SK-N-DZ (cell line): ENCODE results near the gene CCNF.

Experiments
- DNase-seq: peaks from one replicate; pipeline ENCODE4 v3.0.0-alpha.2; 2015; ENCODE audit warnings: low spot score

The CCNF gene

DNA sequence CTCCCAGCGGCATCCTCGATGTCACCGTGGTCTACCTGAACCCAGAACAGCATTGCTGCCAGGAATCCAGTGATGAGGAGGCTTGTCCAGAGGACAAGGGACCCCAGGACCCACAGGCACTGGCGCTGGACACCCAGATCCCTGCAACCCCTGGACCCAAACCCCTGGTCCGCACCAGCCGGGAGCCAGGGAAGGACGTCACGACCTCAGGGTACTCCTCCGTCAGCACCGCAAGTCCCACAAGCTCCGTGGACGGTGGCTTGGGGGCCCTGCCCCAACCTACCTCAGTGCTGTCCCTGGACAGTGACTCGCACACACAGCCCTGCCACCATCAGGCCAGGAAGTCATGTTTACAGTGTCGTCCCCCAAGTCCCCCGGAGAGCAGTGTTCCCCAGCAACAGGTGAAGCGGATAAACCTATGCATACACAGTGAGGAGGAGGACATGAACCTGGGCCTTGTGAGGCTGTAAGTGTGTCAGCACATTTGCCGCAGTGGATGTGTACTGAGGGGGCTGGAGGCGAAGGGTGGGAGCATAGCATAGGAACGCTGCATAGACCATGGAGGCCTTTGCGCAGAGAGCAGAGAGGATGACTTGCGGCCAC lies 27.4 kb downstream of the CCNF start:
- DNase-seq = no peak

GRCh38 chr16:2457267-2457666 lies 28.0 kb downstream of the CCNF start:
- no peak for DNase-seq

DNA sequence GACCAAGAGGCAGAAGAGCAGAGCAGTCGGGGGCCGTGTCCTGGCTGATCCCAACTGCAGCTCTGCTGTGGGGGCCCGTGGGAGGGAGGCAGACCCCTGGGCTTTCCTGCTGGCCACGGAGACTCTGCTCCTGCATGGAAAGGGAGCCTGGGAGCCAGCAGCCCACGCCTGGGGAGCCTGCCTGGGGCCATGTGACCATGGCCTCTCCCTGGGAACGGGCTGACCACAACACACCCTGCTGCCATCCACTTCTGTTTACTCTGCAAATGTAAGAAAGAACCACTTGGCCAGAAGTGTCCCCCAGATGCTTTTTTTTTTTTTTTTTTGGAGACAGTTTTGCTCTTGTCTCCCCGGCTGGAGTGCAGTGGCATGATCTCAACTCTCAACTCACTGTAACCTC lies 28.7 kb downstream of the CCNF start:
- no peak for DNase-seq

GRCh38 chr16:2458887-2459646 lies 29.8 kb downstream of the CCNF start:
- DNase-seq = no peak

DNA sequence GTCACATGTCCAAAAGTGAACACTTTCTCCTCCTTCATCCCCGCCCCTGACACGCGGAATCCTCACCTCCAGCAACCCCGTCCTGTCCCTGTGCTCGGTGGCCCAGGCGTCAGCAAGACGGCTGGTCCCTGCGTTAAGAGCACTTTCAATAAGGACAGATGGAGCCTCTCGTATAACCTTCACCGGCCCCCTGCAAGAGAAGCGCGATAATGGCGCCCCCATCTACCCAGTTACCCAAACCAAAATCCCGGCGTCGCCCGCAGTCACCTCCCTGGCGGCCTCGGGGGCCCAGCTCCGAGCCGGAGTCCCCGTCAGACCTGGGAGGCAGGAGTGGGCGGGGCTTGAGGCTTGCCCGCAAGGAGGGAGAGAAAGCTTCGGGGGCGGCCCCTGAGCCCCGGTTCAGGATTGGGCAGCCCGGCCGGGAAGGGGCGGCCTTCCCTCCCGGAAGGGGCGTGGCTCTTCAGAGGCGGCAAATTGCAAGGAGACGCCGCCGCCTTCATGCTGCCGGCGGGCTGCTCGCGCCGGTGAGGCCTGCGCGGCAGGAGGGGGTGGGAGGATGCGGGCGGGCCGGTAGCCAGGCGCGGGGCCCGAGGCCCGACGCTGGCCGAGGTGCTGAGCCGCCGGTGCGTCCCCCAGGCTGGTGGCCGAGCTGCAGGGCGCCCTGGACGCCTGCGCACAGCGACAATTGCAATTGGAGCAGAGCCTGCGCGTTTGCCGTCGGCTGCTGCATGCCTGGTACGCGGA lies 30.6 kb downstream of the CCNF start, which contains the start of gene TEDC2:
TSS of gene TEDC2 (plus strand) at position 463 of the 744 bp plus-strand sequence. CDS start at position 499, 36 bp downstream.
- DNase-seq = peak; percentile 97

GRCh38 chr16:2460391-2460713 lies 31.1 kb downstream of the CCNF start:
- DNase-seq = no peak

- no peak for DNase-seq
Observed at GRCh38 chr16:2460916-2461315, 31.7 kb downstream of the CCNF start.

- DNase-seq = no peak
Observed at GRCh38 chr16:2462031-2462866, 33.0 kb downstream of the CCNF start.

DNA sequence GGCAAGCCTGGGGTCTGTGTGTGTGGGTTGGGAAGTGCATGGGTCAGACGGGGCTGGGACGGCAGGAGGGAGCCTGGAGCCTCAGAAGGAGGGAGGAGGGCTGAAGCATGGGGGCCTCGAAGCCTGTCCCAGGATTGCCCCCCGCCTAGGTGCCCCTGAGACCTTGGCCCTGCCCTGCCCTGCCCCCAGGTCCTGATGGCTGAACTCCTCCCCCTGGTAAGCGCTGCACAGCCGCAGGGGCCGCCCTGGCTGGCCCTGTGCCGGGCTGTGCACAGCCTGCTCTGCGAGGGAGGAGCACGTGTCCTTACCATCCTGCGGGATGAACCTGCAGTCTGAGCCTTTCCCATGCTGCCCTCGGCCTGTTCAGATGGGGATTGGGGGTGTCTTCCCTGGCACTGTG lies 35.1 kb downstream of the CCNF start:
- no peak for DNase-seq

DNA sequence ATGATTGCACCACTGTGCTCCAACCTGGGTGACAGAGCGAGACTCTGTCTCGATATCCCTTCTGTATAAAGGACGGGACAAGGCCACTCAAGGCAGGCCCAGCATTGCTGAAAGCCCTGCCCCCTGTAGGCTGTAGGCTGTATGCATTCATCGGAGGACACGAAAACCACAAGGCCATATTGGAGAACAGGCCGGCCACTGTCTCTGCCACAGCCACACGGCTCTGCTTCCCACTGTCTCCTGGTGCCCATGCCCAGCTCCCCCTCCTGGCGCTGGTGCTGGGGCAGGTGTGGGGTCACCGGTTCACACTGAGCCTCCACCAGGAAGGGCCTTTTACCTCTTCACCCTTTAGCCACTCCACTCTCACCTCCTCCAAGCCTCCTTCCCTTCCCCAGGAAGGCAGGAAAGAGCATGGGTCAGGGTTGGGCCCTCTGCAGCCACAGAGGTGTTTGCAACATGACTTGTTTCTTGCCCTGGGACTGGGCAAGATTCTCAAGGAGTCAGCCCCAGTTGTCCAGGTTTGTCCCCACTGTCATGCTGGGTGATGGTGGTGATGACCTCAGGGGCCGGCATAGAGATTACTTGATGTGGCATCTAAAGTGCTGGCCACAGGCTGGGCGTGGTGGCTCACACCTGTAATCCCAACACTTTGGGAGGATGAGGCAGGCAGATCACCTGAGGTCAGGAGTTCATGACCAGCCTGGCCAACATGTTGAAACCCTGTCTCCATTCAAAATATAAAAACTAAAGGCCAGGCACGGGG lies 36.6 kb downstream of the CCNF start:
- DNase-seq = peak; percentile 55

DNA sequence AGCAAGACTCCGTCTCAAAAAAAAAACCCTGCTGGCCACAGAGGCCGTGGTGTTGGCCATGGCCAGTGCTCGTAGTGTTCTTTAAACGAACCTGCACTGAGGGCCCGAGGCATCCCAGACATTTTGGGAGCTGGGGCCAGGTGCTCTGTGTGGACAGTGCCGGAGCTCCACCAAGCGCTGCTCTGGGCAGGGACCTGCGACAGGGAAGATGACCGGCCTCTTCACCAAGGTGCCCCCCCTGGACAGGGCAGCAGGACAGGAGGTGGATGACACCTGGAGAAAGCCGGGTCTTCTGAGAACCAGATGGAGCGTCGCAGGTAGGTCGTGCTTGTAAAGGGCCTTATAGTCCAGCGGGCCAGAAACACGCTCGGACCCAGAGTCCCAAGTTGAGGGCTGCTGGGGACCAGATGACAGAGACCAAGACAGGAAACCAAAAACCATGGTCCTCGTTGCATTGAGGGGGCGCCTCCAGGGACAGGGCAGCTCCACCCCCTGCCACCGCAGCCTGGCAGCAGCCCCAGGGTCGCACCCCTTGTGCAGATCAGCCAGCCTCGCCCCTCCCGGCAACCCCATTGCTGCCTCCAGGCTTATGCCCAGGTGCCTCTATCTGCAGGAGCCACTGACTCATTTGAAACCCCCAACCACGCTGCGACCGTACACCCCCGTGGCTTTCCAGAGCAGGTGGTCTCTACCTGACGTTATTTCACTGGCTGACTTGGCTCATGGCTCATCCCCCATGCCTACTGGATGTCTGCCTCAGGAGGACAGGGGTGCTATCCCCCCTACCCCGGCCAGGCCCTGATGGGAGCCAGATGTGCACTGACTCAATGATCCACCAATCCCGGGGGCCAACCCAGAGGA lies 37.6 kb downstream of the CCNF start:
- DNase-seq = no peak

DNA sequence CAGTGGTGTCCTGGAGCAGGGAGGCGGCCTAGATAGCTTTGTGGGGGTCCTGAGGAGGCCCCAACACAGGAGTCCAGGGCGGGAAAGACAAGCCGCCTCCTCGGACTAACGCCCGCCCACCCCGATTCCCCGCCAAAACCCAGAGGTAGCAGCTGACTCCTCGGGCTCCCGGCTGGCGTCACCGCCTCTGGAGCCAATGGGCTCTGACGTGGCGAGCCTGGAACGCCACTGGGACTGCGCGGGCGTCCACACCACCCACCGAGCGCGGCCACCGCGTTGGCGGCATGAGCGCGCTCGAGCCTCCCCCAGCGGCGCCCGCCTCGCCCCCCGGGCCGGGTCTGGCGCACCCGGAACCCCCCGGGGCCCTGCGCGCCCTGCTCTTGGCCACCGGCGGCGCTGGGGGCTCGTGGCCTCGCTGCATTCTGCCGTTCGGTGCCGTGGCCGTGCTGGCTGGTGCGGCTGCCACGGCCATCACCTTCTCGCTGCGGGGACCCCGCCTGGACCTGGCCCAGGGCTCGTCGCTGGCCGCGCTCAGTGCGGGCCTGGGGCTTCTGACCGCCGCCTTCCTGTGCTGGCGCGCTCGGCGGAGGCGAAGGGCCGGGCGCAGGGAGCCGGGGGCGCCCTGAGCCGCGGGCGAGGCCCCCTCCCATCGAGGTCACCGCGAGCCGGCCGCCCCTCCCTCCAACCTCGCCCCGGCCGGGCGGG lies 38.4 kb downstream of the CCNF start:
- DNase-seq = peak; percentile 88

DNA sequence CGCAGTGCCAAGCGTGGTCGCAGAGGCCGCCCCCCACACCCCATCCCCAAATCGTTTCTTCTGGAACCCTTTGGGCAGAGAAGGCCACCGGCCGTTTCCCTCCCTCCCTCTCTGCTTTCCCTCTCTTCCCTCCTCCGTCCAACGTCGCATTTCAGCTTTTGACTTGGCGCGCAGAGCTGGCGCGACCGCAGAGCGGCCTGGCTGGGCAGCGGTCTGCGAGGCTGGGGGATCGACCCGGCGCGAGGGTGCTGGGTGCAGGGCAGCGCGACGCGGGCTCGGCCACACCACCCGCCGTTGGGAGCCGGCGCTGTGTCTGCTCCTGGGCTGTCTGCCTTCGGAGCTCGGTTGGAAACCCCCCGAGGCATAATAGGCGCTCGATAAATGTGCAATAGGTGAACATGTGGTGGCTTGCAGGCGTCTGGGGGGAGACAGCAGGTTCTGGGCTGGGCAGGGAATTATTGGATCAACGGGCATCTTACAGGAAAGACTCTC lies 39.0 kb downstream of the CCNF start:
- DNase-seq = peak; percentile 71

DNA sequence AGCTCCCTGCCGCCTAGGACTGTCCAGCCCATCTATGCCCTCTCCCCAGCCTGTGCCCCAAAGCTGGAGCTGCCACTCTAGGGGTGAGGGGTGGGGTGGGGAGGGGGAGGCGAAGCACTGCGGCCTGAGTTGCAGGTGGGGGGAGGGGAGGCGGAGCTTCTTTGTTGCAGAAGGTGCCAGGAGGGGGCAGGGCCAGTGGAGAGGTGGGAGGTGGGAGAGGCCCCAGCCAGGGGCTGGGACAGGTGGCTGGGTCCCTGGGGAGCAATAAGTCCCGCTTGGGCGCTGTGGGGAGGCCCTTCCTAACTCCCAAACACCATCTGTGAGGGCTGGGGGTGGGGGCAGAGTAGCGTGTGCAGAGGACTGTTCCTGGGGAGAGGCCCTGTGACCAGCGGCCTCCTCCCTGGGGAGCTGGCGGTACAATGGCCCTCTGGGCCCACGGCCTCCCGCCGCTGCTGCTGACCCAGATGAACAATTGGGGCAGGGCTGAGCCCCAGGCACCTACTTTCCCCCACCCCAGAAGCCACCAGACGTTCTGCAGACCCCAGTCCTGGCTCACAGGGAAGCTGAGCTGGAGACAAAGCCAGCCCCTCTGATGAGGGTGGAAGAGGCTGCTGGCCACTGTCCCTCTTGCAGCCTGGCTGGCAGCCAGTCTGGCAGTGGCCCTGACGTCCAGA lies 39.6 kb downstream of the CCNF start:
- DNase-seq = peak; percentile 94

- DNase-seq = peak; percentile 60
Observed at GRCh38 chr16:2469399-2470233, 40.4 kb downstream of the CCNF start.

- DNase-seq = no peak
Observed at GRCh38 chr16:2470234-2470601, 41.0 kb downstream of the CCNF start.

GRCh38 chr16:2470603-2471015 lies 41.4 kb downstream of the CCNF start:
- no peak for DNase-seq
